GM19463 (cell line): ENCODE results near the gene DOCK7.
"Not testable (repeated sequence)": the region's sequence is repeated elsewhere in the genome, so short reads cannot be mapped to it uniquely, and the experiment has no call there.

Experiments
- ATAC-seq: cut with Tn5 transposase; IDR thresholded peaks from one replicate; pipeline ENCODE4 v1.9.1; 2021; ENCODE audit warnings: mild to moderate bottlenecking, moderate library complexity; ENCODE audit not compliant: unreplicated experiment

DOCK7 gene

GRCh38 chr1:62698161-62698560 lies 10.0 kb upstream of the DOCK7 start:
- ATAC-seq: not testable (repeated sequence)

GRCh38 chr1:62694479-62694878 lies 6.3 kb upstream of the DOCK7 start:
- not testable (repeated sequence) for ATAC-seq

GRCh38 chr1:62693123-62693522 lies 4.9 kb upstream of the DOCK7 start:
- no peak for ATAC-seq

- no peak for ATAC-seq
Observed at GRCh38 chr1:62691062-62691844, 3.1 kb upstream of the DOCK7 start.

- no peak for ATAC-seq
Observed at GRCh38 chr1:62689524-62689923, 1.3 kb upstream of the DOCK7 start.

GRCh38 chr1:62688687-62689085 lies 500 bp upstream of the DOCK7 start:
- ATAC-seq: peak; percentile 1

GRCh38 chr1:62687421-62687902 lies 724 bp downstream of the DOCK7 start:
- peak; percentile 32 for ATAC-seq

- no peak for ATAC-seq
Observed at GRCh38 chr1:62686822-62687221, 1.4 kb downstream of the DOCK7 start.

GRCh38 chr1:62685431-62685859 lies 2.7 kb downstream of the DOCK7 start:
- ATAC-seq: no peak

- ATAC-seq: no peak
Observed at GRCh38 chr1:62682531-62682930, 5.7 kb downstream of the DOCK7 start.

- not testable (repeated sequence) for ATAC-seq
Observed at GRCh38 chr1:62680992-62681391, 7.2 kb downstream of the DOCK7 start.

- not testable (repeated sequence) for ATAC-seq
Observed at GRCh38 chr1:62677822-62678221, 10.4 kb downstream of the DOCK7 start.

- no peak for ATAC-seq
Observed at GRCh38 chr1:62676611-62677356, 11.4 kb downstream of the DOCK7 start.

- no peak for ATAC-seq
Observed at GRCh38 chr1:62673629-62674028, 14.6 kb downstream of the DOCK7 start.

GRCh38 chr1:62672029-62672428 lies 16.2 kb downstream of the DOCK7 start:
- no peak for ATAC-seq

- no peak for ATAC-seq
Observed at GRCh38 chr1:62654744-62655143, 33.4 kb downstream of the DOCK7 start.

GRCh38 chr1:62652387-62652786 lies 35.8 kb downstream of the DOCK7 start:
- no peak for ATAC-seq

GRCh38 chr1:62643283-62643682 lies 44.9 kb downstream of the DOCK7 start:
- ATAC-seq: no peak

- ATAC-seq: no peak
Observed at GRCh38 chr1:62637392-62638105, 50.6 kb downstream of the DOCK7 start.

- ATAC-seq: no peak
Observed at GRCh38 chr1:62628506-62628905, 59.7 kb downstream of the DOCK7 start.

GRCh38 chr1:62625415-62625814 lies 62.8 kb downstream of the DOCK7 start:
- ATAC-seq: no peak
